Mucosa of stomach (tissue), 1 donor: ENCODE measurements around the gene FRAT2.
"Not testable (repeated sequence)": the region's sequence is repeated elsewhere in the genome, so short reads cannot be mapped to it uniquely, and the experiment has no call there.

ENCODE experiments used
- H3K27me3 ChIP-seq: one replicate; pipeline ENCODE4 v1.7.0; 2013; ENCODE audit warnings: mild to moderate bottlenecking, low read length; ENCODE audit not compliant: control insufficient read depth, insufficient read depth
- H3K36me3 ChIP-seq: one replicate; pipeline ENCODE4 v1.7.0; 2013; ENCODE audit warnings: low read length; ENCODE audit not compliant: control insufficient read depth, insufficient read depth
- H3K4me1 ChIP-seq: one replicate; pipeline ENCODE4 v1.7.0; 2013; ENCODE audit warnings: mild to moderate bottlenecking, low read length; ENCODE audit not compliant: control insufficient read depth, insufficient read depth
- H3K4me3 ChIP-seq: one replicate; pipeline ENCODE4 v1.7.0; 2013; ENCODE audit warnings: low read length
- H3K9ac ChIP-seq: one replicate; pipeline ENCODE4 v1.7.0; 2013; ENCODE audit warnings: mild to moderate bottlenecking, low read length, moderate library complexity
- H3K9me3 ChIP-seq: one replicate; pipeline ENCODE4 v1.7.0; 2013; ENCODE audit warnings: mild to moderate bottlenecking, low read length, moderate library complexity; ENCODE audit not compliant: control insufficient read depth
- donor health status: Pancreatic carcinoma.

Gene FRAT2

DNA sequence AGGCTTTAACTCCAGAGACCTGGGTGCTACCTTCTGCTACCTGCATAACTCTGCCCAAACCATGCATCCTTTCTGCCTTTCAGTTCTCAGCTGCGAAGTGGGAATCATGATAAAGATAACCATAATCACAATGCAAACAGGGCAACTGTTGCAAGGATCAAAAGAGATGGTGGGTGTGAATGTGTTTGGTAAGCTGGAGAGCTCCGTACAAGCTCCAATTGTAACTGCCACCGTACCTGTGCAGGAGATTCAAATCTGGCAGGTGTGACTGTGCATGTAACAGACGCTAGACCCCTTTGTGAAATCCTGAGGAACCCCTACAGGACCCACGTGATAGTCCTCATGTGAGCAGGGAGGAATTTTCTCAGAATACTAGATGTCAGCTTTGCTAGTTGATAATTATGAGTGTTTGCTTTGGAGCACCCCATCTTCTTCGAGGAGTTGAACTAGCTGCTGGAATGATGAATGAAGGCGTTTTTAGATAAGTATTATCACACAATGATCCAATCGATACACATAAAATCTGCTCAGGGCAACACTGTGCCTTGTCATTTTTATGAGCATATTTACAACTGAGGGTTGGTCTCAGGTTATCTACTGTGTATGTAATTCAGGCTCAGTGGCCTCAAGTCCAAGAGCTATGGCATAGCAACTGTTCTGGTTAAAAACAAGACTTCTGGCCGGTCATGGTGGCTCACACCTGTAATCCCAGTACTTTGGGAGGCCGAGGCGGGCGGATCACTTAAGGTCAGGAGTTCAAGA, 15.4 kb upstream of the FRAT2 start:
- H3K27me3 ChIP-seq: no peaks in the 10 kb centered on the region
- H3K4me1 ChIP-seq: peaks cover 10% of the 10 kb centered on the region
- no peak overlapping the region for H3K9ac ChIP-seq
- no peaks in the 10 kb centered on the region for H3K36me3 ChIP-seq
- H3K9me3 ChIP-seq: no peaks in the 10 kb centered on the region
- no peak overlapping the region for H3K4me3 ChIP-seq

DNA sequence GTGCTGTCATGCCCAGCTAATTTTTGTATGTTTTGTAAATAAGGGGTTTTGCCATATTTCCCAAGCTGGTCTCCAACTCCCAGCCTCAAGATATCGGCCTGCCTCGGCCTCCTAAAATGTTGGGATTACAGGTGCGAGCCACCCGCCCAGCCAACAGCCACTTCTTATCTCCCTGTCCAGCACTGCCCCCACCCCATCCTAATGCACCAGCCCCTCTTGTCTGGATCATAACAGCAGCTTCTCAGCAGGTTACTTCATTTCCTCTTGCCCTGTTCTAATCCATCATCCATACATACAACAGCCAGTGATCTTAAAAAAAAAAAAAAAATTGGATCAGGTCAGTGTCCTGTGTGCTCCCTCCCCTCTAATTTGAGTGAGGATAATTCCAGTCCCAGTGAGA, 12.8 kb upstream of the FRAT2 start:
- no peak overlapping the region for H3K9ac ChIP-seq
- H3K4me3 ChIP-seq: no peak overlapping the region
- H3K36me3 ChIP-seq: no peaks in the 10 kb centered on the region
- peaks cover 10% of the 10 kb centered on the region for H3K4me1 ChIP-seq
- no peaks in the 10 kb centered on the region for H3K9me3 ChIP-seq
- H3K27me3 ChIP-seq: no peaks in the 10 kb centered on the region

DNA sequence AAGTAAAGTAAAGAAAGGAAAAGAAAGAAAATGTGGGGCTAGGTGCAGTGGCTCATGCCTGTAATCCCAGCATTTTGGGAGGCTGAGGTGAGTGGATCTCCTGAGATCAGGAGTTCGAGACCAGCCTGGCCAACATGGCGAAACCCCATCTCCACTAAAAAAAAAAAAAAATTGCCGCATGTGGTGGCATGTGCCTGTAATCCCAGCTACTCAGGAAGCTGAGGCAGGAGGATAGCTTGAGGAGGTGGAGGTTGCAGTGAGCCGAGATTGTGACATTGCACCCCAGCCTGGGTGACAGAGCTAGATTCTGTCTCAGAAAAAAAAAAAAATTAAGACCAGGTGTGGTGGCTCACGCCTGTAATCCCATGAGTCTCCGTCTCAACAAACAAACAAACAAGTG, 9.1 kb upstream of the FRAT2 start:
- not testable (repeated sequence) for H3K27me3 ChIP-seq, H3K4me1 ChIP-seq, H3K36me3 ChIP-seq, H3K9me3 ChIP-seq, H3K4me3 ChIP-seq, H3K9ac ChIP-seq

DNA sequence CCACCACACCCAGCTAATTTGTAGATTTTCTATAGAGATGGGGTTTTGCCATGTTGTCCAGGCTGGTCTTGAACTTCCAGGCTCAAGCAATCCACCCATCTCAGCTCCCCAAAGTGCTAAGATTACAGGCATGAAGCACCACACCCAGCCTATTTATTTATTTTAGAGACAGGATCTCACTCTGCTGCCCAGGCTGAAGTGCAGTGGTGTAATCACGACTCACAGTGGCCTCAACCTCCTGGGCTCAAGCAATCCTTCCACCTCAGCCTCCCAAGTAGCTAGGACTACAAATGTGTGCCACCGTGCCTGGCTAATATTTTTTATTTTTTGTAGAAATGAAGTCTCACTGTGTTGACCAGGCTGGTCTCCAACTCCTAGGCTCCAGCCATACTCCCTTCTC, 6.9 kb upstream of the FRAT2 start:
- Histone ChIP-seq H3K4me3 (no peak overlapping the region), H3K27me3 (no peaks in the 10 kb centered on the region), H3K9ac (no peak overlapping the region), H3K4me1 (peaks cover 10% of the 10 kb centered on the region), H3K36me3 (no peaks in the 10 kb centered on the region), H3K9me3 (no peaks in the 10 kb centered on the region)

DNA sequence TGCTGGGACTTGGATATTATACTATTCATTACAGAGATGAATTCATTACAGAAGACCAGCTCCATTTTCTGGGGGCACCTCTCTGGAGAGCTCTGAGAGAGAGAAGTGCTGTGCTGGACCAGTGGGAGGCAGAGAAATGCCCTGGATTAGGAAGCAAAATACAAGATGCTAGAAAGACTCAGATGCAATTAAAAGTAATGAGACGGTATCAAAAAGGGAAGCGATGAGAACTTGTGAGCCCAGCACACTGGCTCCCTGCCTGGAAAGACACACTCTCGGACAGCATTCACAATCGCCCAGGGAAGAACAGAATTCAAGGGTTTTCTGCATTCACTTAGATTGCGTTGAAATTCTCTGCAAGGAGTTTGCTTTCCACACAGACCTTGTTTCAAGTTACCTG, 3.5 kb upstream of the FRAT2 start:
- Histone ChIP-seq H3K4me1 (peaks cover 17% of the 10 kb centered on the region), H3K27me3 (no peaks in the 10 kb centered on the region), H3K36me3 (no peaks in the 10 kb centered on the region), H3K9me3 (no peaks in the 10 kb centered on the region), H3K9ac (no peak overlapping the region), H3K4me3 (no peak overlapping the region)

DNA sequence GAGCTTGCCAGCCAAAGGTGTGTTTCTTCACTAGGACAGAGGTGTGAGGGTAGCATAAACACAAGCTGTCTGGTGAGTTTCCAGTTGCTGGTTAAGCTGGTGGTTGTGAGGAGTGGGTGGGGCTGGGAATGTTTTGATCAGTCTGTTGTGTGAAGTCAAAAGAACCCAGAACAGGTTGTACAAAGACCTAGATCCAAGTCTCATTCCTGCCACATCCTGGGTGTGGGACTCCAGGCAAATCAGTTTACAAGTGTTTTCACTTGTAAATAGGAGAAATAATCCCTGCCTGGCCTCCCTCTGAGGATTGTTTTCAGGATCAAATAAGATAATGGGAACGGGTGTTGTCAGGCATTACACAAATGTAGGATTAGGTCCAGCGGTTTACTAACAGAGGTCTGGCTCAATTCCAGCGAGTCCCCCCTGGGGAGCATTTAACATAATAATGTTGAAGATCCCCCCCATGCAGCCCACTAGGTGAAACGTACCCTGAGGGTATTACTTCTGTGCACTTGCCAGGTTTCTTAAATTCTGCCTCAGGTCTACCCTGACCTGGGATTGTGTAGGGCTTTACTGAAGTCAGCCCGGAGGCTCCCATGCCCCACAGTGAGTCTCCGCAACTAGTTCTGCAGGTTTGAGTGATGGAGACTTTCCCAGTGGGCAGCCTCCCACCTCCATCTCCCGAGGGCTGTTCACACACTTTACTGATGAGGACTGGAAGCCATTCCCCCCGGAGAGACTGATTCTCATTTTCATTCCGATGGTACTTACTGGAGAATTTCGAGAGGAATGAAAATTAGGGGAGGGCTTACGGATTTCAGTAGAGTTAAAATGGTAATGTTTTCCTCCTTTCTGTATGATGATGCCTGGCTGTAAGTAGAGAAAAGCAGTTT, 2.7 kb upstream of the FRAT2 start:
- H3K9me3 ChIP-seq: no peaks in the 10 kb centered on the region
- H3K9ac ChIP-seq: peak overlapping the region; percentile 17
- peaks cover 17% of the 10 kb centered on the region for H3K4me1 ChIP-seq
- H3K36me3 ChIP-seq: no peaks in the 10 kb centered on the region
- no peaks in the 10 kb centered on the region for H3K27me3 ChIP-seq
- no peak overlapping the region for H3K4me3 ChIP-seq

DNA sequence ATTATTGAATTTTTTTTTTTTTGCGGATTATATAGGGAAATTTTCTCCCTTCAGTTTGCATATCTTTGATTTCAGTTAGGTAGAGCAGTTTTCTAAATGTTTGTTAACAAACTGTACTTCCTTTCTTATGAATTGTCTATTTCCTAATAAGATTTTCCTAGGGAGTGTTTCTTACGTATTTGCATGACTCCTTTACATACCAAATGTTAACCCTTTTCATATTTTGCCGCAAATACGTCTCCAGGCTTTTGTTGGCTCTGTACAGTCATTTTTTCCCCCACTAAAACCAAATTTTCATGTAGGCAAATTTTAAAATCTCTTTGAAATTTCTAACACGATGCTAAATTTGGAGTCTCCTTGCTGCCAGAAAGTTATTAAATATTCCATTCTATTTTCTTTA, 1.9 kb upstream of the FRAT2 start:
- Histone ChIP-seq H3K9ac (peak overlapping the region; percentile 17), H3K9me3 (no peaks in the 10 kb centered on the region), H3K27me3 (no peaks in the 10 kb centered on the region), H3K4me1 (peaks cover 22% of the 10 kb centered on the region), H3K36me3 (no peaks in the 10 kb centered on the region), H3K4me3 (no peak overlapping the region)

DNA sequence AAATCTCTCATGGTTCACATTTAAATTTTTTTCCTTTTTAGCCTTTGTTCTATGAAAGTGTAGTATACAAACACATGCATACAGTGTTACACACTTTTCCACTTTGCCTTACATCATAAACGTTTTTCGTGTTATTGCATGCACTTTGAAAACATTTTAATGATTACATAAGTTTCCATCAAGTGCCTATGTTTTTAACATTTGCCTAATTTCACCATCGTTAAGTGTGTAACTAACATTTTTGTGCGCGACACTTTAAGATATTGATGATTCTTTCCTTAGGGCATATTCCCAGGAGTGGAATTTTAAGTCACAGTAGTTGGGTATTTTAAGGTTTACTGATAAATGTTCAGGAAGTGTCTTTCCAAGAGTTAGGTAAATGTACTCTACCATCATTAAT, 1.5 kb upstream of the FRAT2 start:
- H3K9me3 ChIP-seq: no peaks in the 10 kb centered on the region
- H3K27me3 ChIP-seq: no peaks in the 10 kb centered on the region
- no peak overlapping the region for H3K9ac ChIP-seq
- H3K4me3 ChIP-seq: no peak overlapping the region
- peaks cover 26% of the 10 kb centered on the region for H3K4me1 ChIP-seq
- no peaks in the 10 kb centered on the region for H3K36me3 ChIP-seq

DNA sequence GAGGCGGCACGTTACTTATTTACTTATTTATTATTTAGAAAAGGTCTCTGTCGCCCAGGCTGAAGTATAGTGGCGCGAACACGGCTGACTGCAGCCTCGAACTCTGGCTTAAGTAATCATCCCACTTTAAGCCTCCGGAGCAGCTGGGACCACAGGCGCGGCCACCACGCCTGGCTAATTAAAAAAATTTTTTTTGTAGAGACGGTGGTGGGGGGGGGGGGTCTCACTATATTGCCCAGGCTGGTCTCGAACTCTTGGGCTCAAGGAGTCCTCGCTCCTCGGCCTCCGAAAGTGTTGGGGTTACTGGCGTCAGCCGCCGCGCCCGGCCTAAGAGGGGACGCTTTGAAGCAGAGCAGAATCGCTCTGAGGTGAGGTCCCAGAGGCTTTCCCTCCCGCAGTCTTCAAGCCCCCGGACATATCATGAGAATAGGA, 675 bp upstream of the FRAT2 start:
- Histone ChIP-seq H3K9me3 (no peaks in the 10 kb centered on the region), H3K36me3 (no peaks in the 10 kb centered on the region), H3K27me3 (no peaks in the 10 kb centered on the region), H3K4me3 (no peak overlapping the region), H3K9ac (peak overlapping the region; percentile 84), H3K4me1 (peaks cover 34% of the 10 kb centered on the region)

DNA sequence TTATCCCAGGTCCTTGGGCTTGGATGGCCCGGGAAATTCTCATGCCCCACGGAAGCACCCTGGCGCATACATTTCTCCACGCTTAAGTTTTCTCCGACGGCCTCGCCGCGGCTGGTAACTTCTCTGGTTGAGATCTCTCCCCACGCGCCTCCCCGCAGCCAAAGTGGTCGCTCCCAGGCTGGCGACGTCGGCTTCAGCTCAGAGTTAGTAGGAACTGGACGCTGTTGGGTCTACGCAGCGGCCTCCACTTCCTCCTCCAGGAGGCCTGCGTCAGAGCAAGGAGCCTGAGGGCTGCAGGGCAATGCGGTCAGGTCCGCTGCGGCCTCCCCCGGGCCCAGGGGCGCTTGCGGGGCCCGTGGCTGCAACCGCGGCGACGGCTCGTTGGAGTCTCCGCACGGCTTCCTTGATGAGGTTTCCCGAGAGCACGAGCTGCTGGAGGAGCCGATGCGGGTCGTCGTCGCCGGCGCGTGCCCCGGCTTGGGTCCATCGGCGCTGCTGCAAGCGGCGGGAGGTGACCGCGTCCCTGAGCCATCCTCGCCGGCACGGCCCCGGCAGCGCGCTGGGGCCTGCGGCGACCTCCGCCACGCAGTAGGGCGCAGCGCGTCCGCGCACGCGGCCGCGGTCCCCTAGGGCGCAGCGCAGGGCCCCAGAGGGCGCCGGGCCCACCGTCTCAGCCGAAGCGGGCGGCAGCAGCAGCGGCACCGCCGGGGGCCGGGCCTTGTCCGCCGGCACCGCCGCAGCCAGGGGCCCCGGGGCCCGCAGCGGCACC, 744 bp downstream of the FRAT2 start:
- H3K9me3 ChIP-seq: no peaks in the 10 kb centered on the region
- peak overlapping the region; percentile 91 for H3K9ac ChIP-seq
- H3K4me1 ChIP-seq: peaks cover 38% of the 10 kb centered on the region
- H3K4me3 ChIP-seq: peak overlapping the region; percentile 88
- H3K36me3 ChIP-seq: no peaks in the 10 kb centered on the region
- H3K27me3 ChIP-seq: no peaks in the 10 kb centered on the region

DNA sequence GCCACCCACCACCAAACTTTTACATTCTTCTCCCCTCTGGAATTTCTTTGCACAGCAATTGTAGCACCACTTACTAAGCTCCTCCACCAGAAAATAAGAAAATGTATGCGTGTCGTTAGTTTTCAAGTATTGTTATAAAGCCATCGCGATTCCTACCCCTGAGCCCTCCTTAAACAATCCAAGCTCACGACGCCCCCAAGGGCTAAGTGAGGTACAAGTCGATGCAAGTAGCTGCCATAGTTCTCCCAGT, 1.3 kb downstream of the FRAT2 start:
- H3K36me3 ChIP-seq: no peaks in the 10 kb centered on the region
- H3K9ac ChIP-seq: peak overlapping the region; percentile 91
- peaks cover 42% of the 10 kb centered on the region for H3K4me1 ChIP-seq
- no peaks in the 10 kb centered on the region for H3K27me3 ChIP-seq
- H3K4me3 ChIP-seq: peak overlapping the region; percentile 88
- no peaks in the 10 kb centered on the region for H3K9me3 ChIP-seq
